ENCODE results near the gene HSD11B1L.

The HSD11B1L gene

GRCh38 chr19:5673752-5674151 is 7.1 kb upstream of the HSD11B1L start:
- DNase-seq (ENCODE audit: low read depth): no peak
- H3K4me3 ChIP-seq (ENCODE audit: low read depth, low read length): no peak overlapping the region
- no peak for TF ChIP-seq CTCF (IDR thresholded peaks at IDR 0.05; ENCODE audit: control insufficient read depth, extremely low read depth, insufficient read depth)

GRCh38 chr19:5674714-5675113 is 6.1 kb upstream of the HSD11B1L start:
- DNase-seq (ENCODE audit: low read depth): no peak
- TF ChIP-seq CTCF (IDR thresholded peaks at IDR 0.05; ENCODE audit: control insufficient read depth, extremely low read depth, insufficient read depth): no peak
- no peak overlapping the region for H3K4me3 ChIP-seq (ENCODE audit: low read depth, low read length)

- no peak overlapping the region for H3K4me3 ChIP-seq (ENCODE audit: low read depth, low read length)
- no peak for TF ChIP-seq CTCF (IDR thresholded peaks at IDR 0.05; ENCODE audit: control insufficient read depth, extremely low read depth, insufficient read depth)
- DNase-seq (ENCODE audit: low read depth): no peak
These were observed 4.6 kb upstream of the HSD11B1L start for GRCh38 chr19:5676105-5676771.

- no peak for DNase-seq (ENCODE audit: low read depth)
- no peak for TF ChIP-seq CTCF (IDR thresholded peaks at IDR 0.05; ENCODE audit: control insufficient read depth, extremely low read depth, insufficient read depth)
- H3K4me3 ChIP-seq (ENCODE audit: low read depth, low read length): no peak overlapping the region
These were observed 4.1 kb upstream of the HSD11B1L start for GRCh38 chr19:5676772-5677105.

GRCh38 chr19:5677136-5677535 is 3.7 kb upstream of the HSD11B1L start:
- no peak overlapping the region for H3K4me3 ChIP-seq (ENCODE audit: low read depth, low read length)
- TF ChIP-seq CTCF (IDR thresholded peaks at IDR 0.05; ENCODE audit: control insufficient read depth, extremely low read depth, insufficient read depth): no peak
- DNase-seq (ENCODE audit: low read depth): no peak

DNA sequence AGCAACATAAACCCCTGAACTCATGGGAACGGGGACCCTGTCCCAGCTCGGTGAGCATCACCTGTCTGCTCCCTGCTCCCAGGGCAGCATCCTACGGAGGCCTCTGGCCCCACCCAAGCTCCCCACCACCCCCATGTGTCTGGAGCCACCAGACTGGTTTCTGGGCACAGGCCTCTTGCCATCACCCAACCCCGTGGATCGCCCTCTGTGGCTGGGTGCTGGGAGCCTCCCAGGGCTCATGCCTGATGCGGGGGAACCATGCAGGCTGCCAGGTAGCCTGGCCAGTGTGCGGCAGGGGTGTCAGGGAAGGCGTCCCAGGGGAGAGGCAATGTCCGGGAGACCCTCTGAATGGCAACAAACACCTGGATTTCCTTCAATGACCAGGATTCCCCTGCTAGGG is 3.2 kb upstream of the HSD11B1L start:
- H3K4me3 ChIP-seq (ENCODE audit: low read depth, low read length): no peak overlapping the region
- no peak for TF ChIP-seq CTCF (IDR thresholded peaks at IDR 0.05; ENCODE audit: control insufficient read depth, extremely low read depth, insufficient read depth)

GRCh38 chr19:5678071-5678718 is 2.6 kb upstream of the HSD11B1L start:
- DNase-seq (ENCODE audit: low read depth): no peak
- no peak for TF ChIP-seq CTCF (IDR thresholded peaks at IDR 0.05; ENCODE audit: control insufficient read depth, extremely low read depth, insufficient read depth)
- H3K4me3 ChIP-seq (ENCODE audit: low read depth, low read length): no peak overlapping the region

More for the DNA sequence above, 3.2 kb upstream of the HSD11B1L start:
- DNase-seq (ENCODE audit: low read depth): no peak

Measured in LNCaP clone FGC (cell line).